IPS-18a (cell line): ENCODE data around the gene POLR2A.

ENCODE experiments used
- H3K27ac ChIP-seq: one replicate; pipeline ENCODE4 v1.5.1; 2013; ENCODE audit warnings: low read length
- H3K27me3 ChIP-seq: one replicate; pipeline ENCODE4 v1.6.1; 2013; ENCODE audit warnings: mild to moderate bottlenecking, low read length; ENCODE audit not compliant: control insufficient read depth, insufficient read depth
- H3K36me3 ChIP-seq: one replicate; pipeline ENCODE4 v1.6.1; 2013; ENCODE audit warnings: low read depth, low read length; ENCODE audit not compliant: control insufficient read depth
- H3K4me1 ChIP-seq: one replicate; pipeline ENCODE4 v1.6.1; 2013; ENCODE audit warnings: low read depth, low read length; ENCODE audit not compliant: control insufficient read depth
- H3K4me3 ChIP-seq: one replicate; pipeline ENCODE4 v1.5.1; 2013; ENCODE audit warnings: low read length
- H3K9ac ChIP-seq: one replicate; pipeline ENCODE4 v1.6.1; 2013; ENCODE audit warnings: mild to moderate bottlenecking, low read length, moderate library complexity
- H3K9me3 ChIP-seq: one replicate; pipeline ENCODE4 v1.6.1; 2013; ENCODE audit warnings: low read depth, low read length; ENCODE audit not compliant: control insufficient read depth

The POLR2A gene

DNA sequence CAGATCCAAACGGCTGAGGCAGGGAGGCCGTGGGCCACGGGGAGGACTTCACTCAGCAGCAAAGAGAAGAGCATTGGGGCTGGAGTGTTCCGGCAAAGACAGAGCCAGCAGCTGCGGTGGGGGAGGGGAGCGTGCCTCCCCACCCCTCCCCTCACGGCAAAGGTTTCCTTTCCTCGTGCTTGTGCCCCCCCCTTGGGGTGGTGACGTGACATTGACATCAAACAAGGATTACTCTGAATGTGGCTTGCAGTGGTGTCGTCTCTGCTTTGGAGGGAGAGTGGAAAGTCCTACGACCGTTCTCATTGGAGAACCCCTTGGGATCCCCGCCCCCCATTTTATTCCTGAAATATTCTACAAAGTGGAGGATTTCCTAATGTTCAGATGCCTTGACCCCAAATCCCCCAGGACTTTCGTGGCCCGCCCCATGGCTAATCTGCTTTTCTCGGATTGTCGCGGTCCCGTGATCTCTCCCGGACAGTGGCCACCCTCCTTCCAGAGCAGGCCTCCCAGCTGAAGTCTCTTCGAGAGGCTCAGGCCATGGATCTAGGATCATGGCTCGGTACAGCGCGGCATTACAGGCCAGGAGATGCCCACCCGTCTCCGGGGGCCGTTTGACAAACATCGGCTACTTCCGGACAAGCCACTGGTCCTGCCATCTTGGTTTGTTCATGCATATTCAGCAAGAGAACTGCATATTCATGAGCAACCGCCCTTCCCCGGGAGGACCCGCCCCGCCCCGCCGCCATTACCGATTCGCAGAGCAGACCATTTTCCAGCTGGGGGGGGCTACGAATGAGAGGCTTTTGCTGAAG lies 705 bp upstream of the POLR2A start:
- peak overlapping the region; percentile 96 for H3K9ac ChIP-seq
- H3K4me3 ChIP-seq, result peak overlapping the region; percentile 81
- no peaks in the 10 kb centered on the region for H3K27me3 ChIP-seq
- no peaks in the 10 kb centered on the region for H3K9me3 ChIP-seq
- H3K4me1 ChIP-seq, result peaks cover 11% of the 10 kb centered on the region
- H3K36me3 ChIP-seq, result no peaks in the 10 kb centered on the region
- peak overlapping the region; percentile 100 for H3K27ac ChIP-seq

DNA sequence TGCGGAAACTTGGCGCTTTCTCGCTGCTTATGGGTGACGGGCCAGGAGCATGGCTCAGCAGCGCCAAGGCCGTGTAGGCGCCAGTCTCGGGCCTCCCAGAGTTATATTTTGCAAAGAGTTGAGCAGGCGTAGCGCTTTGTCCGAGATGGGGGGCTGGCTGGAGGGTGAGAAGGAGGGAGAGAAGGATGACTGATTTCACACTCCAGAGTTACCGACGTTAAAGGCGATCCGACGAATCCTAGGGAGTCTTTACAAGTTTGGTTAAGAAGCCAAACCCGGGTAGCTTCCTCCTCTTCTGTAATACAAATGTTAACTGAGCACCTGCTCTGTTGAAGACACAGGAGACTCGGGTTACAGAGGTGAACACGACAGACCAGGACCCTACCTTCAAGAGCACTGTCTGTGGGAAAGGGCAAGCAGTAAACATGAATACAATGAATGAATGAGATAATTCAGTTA lies 782 bp downstream of the POLR2A start:
- H3K27ac ChIP-seq, result peak overlapping the region; percentile 14
- no peaks in the 10 kb centered on the region for H3K36me3 ChIP-seq
- peak overlapping the region; percentile 96 for H3K9ac ChIP-seq
- H3K27me3 ChIP-seq, result no peaks in the 10 kb centered on the region
- peak overlapping the region; percentile 81 for H3K4me3 ChIP-seq
- no peaks in the 10 kb centered on the region for H3K9me3 ChIP-seq
- peaks cover 8% of the 10 kb centered on the region for H3K4me1 ChIP-seq

DNA sequence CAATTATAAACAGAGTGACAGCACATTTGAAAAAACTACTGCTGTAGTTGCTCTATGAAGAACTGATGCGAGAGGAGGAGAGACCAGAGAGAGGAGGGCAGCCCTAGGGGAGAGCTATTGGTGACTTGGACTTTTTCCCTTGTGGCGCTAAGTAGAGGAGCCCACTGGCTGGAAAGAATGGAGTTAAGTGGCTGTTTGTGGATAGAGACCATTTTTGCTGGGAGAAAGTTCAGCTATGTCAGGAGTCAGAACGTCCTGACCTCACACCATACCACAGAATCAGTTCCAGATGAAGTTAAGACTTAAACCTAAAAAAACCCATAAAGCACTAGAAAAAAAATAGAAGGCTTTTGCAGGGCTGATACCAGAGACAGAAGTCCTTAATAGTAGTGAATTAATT lies 2.0 kb downstream of the POLR2A start:
- Histone ChIP-seq H3K4me1 (peaks cover 8% of the 10 kb centered on the region), H3K9me3 (no peaks in the 10 kb centered on the region), H3K36me3 (no peaks in the 10 kb centered on the region), H3K27me3 (no peaks in the 10 kb centered on the region), H3K27ac (no peak overlapping the region), H3K9ac (no peak overlapping the region), H3K4me3 (peak overlapping the region; percentile 25)

DNA sequence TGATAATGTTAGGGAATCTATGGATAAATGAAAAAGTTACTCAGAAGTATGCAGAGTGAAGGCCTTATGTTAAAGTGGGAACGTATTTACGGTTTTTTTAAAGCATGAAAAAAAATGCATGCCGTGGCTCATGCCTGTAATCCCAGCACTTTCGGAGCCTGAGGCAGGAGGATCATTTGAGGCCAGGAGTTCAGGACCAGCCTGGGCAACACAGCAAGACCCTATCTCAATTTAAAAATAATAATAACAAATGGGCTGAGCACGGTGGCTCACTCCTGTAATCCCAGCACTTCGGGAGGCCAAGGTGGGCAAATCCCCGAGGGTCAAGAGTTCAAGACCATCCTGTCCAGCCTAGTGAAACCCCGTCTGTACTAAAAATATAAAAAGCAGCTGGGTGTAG lies 6.0 kb downstream of the POLR2A start:
- Histone ChIP-seq H3K9me3 (no peaks in the 10 kb centered on the region), H3K36me3 (no peaks in the 10 kb centered on the region), H3K27ac (no peak overlapping the region), H3K9ac (no peak overlapping the region), H3K4me3 (no peak overlapping the region), H3K27me3 (no peaks in the 10 kb centered on the region), H3K4me1 (no peaks in the 10 kb centered on the region)

DNA sequence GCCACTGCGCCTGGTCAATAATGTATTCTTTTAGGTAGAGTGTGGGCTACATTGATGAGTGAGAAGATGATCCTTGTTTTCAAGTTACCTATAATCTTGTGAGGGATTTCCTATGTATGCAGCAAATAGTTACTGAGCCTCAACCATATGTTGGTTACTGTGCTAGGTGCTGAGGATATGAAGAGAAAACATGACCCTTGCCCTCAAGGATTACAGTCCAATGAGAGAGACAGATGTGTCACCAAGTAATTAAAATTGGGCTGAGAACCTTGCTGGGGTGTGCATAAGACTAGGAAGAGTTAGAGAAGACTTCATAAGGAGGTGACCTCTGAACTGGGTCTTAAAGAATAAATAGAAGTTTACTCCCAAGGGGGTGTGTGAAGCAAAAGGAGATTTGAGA lies 7.4 kb downstream of the POLR2A start:
- Histone ChIP-seq H3K27ac (no peak overlapping the region), H3K9me3 (no peaks in the 10 kb centered on the region), H3K4me1 (no peaks in the 10 kb centered on the region), H3K9ac (no peak overlapping the region), H3K36me3 (peaks cover 12% of the 10 kb centered on the region), H3K4me3 (no peak overlapping the region), H3K27me3 (no peaks in the 10 kb centered on the region)

DNA sequence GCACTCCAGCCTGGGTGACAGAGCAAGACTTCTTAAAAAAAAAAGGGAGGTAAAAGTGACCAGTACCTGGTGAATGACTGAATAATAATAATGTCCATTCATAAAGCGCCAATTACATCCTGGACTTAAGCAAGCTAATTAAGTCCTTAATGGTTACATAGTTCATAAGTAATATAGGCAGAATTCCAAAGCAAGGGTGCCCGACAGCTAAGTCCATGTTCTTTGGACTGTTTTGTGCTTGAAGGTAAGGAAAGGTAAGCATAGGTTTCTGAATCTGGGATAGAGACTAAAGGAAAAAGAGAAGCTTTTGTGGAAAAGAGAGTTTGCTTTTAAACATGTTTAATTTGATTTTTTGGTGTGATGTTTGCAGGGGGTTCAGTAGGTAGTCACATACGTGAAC lies 9.8 kb downstream of the POLR2A start:
- peaks cover 33% of the 10 kb centered on the region for H3K36me3 ChIP-seq

DNA sequence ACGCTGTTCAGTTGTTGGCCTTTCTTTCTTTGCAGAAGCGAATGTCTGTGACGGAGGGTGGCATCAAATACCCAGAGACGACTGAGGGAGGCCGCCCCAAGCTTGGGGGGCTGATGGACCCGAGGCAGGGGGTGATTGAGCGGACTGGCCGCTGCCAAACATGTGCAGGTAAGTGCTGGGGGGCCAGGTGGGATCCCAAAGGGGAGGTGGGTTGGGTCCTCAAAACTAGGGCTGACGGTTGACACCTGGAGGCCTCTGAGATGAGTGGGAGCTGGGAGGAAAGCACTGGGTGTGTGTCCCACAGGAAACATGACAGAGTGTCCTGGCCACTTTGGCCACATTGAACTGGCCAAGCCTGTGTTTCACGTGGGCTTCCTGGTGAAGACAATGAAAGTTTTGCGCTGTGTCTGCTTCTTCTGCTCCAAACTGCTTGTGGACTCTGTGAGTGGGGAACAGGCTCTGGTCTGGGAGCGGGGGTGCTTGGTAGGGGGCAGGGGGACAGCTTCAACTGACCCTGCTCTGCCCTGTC lies 11.8 kb downstream of the POLR2A start:
- no peaks in the 10 kb centered on the region for H3K27me3 ChIP-seq
- peaks cover 47% of the 10 kb centered on the region for H3K36me3 ChIP-seq
- no peaks in the 10 kb centered on the region for H3K9me3 ChIP-seq
- H3K4me1 ChIP-seq, result no peaks in the 10 kb centered on the region
- H3K4me3 ChIP-seq, result no peak overlapping the region
- H3K9ac ChIP-seq, result no peak overlapping the region
- no peak overlapping the region for H3K27ac ChIP-seq

More for the DNA sequence above, 9.8 kb downstream of the POLR2A start:
- H3K4me3 ChIP-seq, result no peak overlapping the region
- H3K27ac ChIP-seq, result no peak overlapping the region
- no peak overlapping the region for H3K9ac ChIP-seq
- H3K27me3 ChIP-seq, result no peaks in the 10 kb centered on the region
- no peaks in the 10 kb centered on the region for H3K9me3 ChIP-seq
- no peaks in the 10 kb centered on the region for H3K4me1 ChIP-seq

DNA sequence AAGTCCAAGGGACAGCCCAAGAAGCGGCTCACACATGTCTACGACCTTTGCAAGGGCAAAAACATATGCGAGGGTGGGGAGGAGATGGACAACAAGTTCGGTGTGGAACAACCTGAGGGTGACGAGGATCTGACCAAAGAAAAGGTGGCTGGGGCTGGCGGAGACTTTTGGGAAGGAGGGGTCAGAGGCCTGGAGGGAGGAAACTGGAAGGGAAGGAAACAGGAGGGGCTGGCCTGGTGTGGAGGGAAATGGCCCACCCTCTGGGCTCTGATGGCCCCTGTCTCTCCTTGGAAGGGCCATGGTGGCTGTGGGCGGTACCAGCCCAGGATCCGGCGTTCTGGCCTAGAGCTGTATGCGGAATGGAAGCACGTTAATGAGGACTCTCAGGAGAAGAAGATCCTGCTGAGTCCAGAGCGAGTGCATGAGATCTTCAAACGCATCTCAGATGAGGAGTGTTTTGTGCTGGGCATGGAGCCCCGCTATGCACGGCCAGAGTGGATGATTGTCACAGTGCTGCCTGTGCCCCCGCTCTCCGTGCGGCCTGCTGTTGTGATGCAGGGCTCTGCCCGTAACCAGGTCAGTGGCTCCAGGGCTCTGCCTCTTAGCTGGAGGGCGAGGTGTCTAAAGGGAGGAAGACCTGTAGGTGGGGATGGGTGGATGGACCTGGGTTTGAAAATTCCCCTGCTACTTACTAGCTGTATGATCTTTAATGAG lies 12.5 kb downstream of the POLR2A start:
- Histone ChIP-seq H3K36me3 (peaks cover 53% of the 10 kb centered on the region), H3K4me1 (no peaks in the 10 kb centered on the region), H3K27me3 (no peaks in the 10 kb centered on the region), H3K4me3 (no peak overlapping the region), H3K27ac (no peak overlapping the region), H3K9me3 (no peaks in the 10 kb centered on the region), H3K9ac (no peak overlapping the region)

DNA sequence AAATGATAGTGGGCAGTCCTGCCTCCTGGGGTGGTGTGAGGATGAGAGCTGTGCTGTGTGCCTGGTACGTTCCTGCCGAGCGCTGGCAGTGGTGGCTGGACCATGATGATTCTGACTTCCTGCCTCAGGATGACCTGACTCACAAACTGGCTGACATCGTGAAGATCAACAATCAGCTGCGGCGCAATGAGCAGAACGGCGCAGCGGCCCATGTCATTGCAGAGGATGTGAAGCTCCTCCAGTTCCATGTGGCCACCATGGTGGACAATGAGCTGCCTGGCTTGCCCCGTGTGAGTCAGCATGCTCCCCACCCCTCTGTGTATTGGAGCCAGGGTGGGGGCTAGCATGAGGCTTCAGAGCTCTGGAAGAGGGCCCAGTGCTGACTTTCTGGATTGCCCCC lies 13.1 kb downstream of the POLR2A start:
- Histone ChIP-seq H3K9me3 (no peaks in the 10 kb centered on the region), H3K4me3 (no peak overlapping the region), H3K4me1 (no peaks in the 10 kb centered on the region), H3K9ac (no peak overlapping the region), H3K36me3 (peaks cover 59% of the 10 kb centered on the region), H3K27me3 (no peaks in the 10 kb centered on the region), H3K27ac (no peak overlapping the region)

DNA sequence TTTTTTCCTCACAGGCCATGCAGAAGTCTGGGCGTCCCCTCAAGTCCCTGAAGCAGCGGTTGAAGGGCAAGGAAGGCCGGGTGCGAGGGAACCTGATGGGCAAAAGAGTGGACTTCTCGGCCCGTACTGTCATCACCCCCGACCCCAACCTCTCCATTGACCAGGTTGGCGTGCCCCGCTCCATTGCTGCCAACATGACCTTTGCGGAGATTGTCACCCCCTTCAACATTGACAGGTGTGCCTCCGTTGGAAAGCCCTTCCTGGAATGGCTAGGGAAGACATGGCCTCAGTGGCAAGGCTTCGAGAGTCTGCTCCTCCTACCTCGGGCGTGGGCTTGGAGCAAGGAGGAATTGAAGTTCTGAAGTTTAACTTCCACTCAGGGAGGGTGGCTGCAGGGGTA lies 13.5 kb downstream of the POLR2A start:
- H3K27ac ChIP-seq, result no peak overlapping the region
- no peaks in the 10 kb centered on the region for H3K9me3 ChIP-seq
- H3K36me3 ChIP-seq, result peaks cover 63% of the 10 kb centered on the region

DNA sequence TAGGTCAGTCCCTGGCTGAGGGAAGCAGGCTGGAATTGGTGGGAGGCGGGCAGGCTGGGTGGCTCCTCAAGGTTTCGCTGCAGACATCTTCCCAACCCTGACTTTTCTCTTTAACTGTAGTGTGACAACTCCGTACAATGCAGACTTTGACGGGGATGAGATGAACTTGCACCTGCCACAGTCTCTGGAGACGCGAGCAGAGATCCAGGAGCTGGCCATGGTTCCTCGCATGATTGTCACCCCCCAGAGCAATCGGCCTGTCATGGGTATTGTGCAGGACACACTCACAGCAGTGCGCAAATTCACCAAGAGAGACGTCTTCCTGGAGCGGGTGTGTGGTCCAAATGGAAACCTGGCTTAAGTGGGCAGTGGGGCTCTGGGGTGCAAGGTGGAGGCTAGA lies 15.0 kb downstream of the POLR2A start:
- H3K4me1 ChIP-seq, result no peaks in the 10 kb centered on the region
- no peak overlapping the region for H3K27ac ChIP-seq
- no peak overlapping the region for H3K9ac ChIP-seq
- H3K9me3 ChIP-seq, result no peaks in the 10 kb centered on the region
- H3K36me3 ChIP-seq, result peaks cover 79% of the 10 kb centered on the region
- no peak overlapping the region for H3K4me3 ChIP-seq
- no peaks in the 10 kb centered on the region for H3K27me3 ChIP-seq

More for the DNA sequence above, 13.5 kb downstream of the POLR2A start:
- no peak overlapping the region for H3K9ac ChIP-seq
- no peak overlapping the region for H3K4me3 ChIP-seq
- H3K27me3 ChIP-seq, result no peaks in the 10 kb centered on the region
- H3K4me1 ChIP-seq, result no peaks in the 10 kb centered on the region
